GM19099 (cell line): ENCODE measurements around the gene PMEL.

Experiments
- POLR2A ChIP-seq: IDR thresholded peaks from 3 replicates; pipeline ENCODE4 v1.6.1; 2011; ENCODE audit warnings: low read depth; ENCODE audit not compliant: insufficient read length; ENCODE audit errors: extremely low read depth

The PMEL gene

GRCh38 chr12:55983232-55983842, 17.5 kb upstream of the PMEL start:
- TF ChIP-seq POLR2A, result no peak

GRCh38 chr12:55982319-55982936, 16.6 kb upstream of the PMEL start:
- no peak for TF ChIP-seq POLR2A

DNA sequence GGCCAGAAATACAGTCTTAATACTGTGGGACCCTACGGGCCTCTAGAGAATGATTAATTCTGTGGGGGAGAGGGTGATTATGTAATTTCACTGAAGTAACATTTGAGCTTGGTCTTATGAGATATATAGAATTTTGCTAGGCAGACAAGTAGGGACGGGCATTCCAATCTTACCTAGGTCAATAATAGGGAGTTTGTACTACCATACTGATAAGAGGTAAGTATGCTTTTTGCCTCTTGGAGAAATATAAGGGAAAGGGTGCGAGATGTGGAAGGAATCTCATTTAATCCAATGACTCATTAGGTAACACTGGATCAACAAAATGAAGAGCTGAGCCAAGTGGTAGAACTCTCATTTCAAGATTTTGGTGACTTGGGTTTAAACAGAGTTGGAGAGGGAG, 13.2 kb upstream of the PMEL start:
- TF ChIP-seq POLR2A, result no peak

- no peak for TF ChIP-seq POLR2A
These were observed 12.6 kb upstream of the PMEL start for GRCh38 chr12:55978393-55978792.

DNA sequence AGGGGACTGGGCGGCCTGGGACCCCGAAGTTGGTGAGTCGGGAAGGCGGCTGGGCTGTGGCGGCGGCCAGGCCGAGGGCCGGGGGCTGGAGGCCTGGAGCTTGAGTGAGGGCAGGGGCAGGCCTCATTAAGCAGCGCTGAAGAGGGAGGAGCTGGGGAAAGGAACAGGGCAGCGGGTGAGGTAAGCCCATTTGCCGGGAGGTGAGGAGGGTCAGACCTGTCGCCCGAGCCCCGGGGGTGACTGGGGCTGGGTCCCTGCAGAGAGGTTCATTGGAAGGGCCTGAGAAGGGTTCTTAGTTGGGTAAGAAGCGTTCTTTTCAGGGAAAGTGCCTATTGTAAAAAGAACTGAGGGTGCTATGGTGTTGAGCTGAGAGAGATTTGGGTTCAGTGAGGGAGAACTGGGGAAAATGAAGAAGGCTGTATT, 8.5 kb upstream of the PMEL start:
- TF ChIP-seq POLR2A, result no peak

DNA sequence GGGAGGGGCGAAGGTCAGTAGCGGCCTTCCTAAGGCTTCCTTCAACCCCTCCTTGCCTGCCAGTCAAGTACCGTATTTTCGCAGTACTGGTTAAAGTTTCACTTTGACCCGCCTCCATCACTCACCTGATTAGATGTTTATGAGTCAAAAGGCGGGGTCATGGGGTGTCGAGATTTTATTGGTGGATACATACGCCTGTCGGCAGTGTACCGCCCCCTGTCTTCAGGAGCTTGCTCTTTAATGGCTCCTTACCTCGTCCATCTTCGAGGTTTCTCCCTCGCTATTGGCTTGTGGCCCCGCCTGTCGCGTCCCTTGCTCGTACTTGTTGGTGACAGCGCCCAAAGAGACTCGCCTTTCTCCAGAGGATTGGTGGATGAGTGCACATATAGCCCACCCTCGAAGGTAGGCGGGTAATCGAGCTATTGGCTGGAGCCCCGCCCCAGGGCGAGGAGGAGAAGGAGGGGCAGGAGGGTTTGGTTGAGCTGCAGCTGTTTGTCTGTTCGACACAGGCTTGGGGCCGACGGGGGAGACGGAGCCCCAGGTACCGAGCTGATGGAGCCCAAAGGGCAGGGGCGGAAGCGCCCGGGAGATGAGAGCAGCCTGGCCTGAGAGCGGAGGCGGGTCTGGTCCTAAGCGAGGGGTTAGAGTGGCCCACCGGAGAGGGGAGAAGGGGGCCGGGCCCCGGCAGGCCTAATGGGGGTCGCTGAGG, 7.9 kb upstream of the PMEL start, which contains the start of gene RAB5B:
Gene RAB5B (plus strand): TSS at position 480 of the 709 bp plus-strand sequence. CDS start 12,883 bp downstream, outside the sequence.
- peak; percentile 91 for TF ChIP-seq POLR2A

DNA sequence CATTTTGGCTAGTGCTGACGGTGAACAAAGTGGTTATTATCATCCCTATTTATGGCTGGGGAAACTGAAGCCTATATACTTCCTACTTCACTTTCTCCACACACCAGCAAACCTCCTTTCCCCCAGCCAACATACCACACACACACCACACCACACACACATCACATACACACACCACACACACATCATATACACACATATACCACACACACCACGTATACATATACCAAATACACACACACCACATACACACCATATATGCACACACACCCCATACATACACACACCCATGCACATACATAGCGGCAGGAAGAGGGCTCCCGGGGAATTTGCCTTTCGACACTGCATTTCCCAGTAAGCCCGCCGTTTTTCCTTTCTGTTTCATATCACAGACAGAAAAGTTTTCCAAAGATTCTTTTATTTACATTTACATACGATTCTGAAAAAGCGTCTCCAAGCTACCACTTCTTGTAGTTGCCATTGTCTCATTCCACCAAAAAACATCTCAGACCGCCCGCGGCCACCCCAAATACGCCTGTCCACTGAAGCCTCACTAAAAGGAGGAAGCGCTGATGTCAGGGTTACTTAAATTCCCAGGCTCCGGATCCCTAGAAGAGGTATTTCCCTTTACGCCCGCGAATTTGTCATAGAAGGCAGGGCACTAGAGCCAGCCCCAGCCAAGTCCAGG, 7.2 kb upstream of the PMEL start:
- TF ChIP-seq POLR2A, result peak; percentile 38

GRCh38 chr12:55972456-55972855, 6.6 kb upstream of the PMEL start:
- no peak for TF ChIP-seq POLR2A

DNA sequence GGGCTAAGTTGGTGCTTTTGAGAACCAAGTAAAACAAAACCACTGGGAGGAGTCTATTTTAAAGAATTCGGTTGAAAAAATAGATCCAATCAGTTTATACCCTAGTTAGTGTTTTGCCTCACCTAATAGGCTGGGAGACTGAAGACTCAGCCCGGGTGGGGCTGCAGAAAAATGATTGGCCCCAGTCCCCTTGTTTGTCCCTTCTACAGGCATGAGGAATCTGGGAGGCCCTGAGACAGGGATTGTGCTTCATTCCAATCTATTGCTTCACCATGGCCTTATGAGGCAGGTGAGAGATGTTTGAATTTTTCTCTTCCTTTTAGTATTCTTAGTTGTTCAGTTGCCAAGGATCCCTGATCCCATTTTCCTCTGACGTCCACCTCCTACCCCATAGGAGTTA, 6.2 kb upstream of the PMEL start:
- no peak for TF ChIP-seq POLR2A

GRCh38 chr12:55970775-55971174, 4.9 kb upstream of the PMEL start:
- TF ChIP-seq POLR2A, result no peak

- no peak for TF ChIP-seq POLR2A
These were observed 3.5 kb upstream of the PMEL start for GRCh38 chr12:55969356-55969755.

GRCh38 chr12:55966408-55967281, 803 bp upstream of the PMEL start, which contains the start of gene CDK2:
Gene CDK2 (plus strand): TSS chr12:55966830. CDS start chr12:55967009, 179 bp downstream.
- peak; percentile 76 for TF ChIP-seq POLR2A

DNA sequence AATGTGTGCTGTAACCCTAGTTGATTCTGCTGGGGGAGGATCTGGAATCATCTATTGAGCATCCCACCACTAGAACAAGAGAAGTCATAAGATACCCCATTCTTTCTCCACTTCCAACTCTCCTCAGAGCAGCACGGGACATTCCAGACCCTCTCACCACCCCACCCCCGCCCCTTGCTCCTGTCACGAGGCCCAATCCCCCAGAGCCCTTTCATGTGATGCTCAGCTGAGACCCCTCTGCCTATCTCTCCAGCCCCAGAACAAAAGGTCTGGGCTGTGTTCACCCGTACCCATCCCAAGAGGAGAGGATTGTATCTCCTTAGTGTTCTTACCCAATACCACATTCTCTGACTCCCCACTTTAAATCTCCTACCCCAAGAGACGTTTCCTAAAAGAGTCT, 602 bp downstream of the PMEL start:
- TF ChIP-seq POLR2A, result no peak

GRCh38 chr12:55963760-55964159, 2.1 kb downstream of the PMEL start:
- no peak for TF ChIP-seq POLR2A
